ENCODE data around the gene STMND1.
"Not testable (repeated sequence)": the region's sequence is repeated elsewhere in the genome, so short reads cannot be mapped to it uniquely, and the experiment has no call there.

- not testable (repeated sequence) for TF ChIP-seq CTCF, EP300, POLR2AphosphoS5 (IDR thresholded peaks at IDR 0.05)
Measured at GRCh38 chr6:17073596-17073995, 28.3 kb upstream of the STMND1 start.
